ENCODE measurements around the gene OLR1. TPM values are rescaled to one million over a fixed set of nuclear protein-coding genes. Genes with fewer than 3 reads are reported as not detected.
A peak's percentile ranks its signal among the peaks of the same experiment; 100 is the strongest.

OLR1 gene
- total RNA-seq, 1 donor from 2014 or later: 0.98 TPM

- H3K36me3 Mint-ChIP-seq (ENCODE audit: low read depth, unreplicated experiment): no peaks in the 10 kb centered on the region
- FAIRE-seq: no peak
Measured at GRCh38 chr12:10186299-10186698, 14.4 kb upstream of the OLR1 start.

DNA sequence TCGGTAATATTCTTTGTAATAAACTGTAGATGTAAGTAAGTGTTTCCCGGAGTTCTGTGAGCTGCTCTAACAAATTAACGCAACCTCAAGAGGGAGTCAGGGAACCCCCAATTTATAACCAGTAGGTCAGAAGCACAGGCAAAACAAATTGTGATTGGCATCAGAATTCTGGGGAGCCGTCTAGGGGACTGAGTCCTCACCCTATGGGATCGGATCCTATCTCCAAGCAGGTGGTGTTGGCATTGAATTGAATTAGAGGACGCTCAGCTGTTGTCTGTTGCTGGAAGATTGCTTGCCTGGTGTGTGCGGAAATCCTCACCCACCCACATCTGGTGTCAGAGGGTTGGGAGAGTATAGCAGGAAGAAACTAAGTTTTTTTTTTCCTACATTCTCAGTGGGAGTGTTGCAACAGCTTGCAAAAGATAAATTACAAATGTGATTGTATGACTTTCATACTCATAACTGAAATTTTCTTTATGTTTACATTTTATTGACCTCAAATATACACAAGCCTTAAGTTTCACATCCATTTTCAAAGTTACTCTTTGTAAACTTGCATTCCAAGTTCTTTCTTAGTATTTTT lies 12.4 kb upstream of the OLR1 start:
- no peak overlapping the region for H2AFZ ChIP-seq (ENCODE audit: low read depth, low read length)
- H3K27me3 Mint-ChIP-seq (ENCODE audit: low read depth, unreplicated experiment): no peaks in the 10 kb centered on the region
- no peak overlapping the region for H3K4me2 ChIP-seq (ENCODE audit: low read length)
- H3K4me3 Mint-ChIP-seq (ENCODE audit: unreplicated experiment): no peak overlapping the region
- no peak overlapping the region for H3K27ac ChIP-seq (ENCODE audit: low read depth, low read length)
- H3K36me3 Mint-ChIP-seq (ENCODE audit: low read depth, unreplicated experiment): no peaks in the 10 kb centered on the region
- H3K27ac Mint-ChIP-seq (ENCODE audit: unreplicated experiment): no peak overlapping the region
- H3K4me1 ChIP-seq (ENCODE audit: insufficient read depth, low read length): peaks cover 3% of the 10 kb centered on the region
- H3K9ac ChIP-seq (ENCODE audit: low read length): no peak overlapping the region
- no peak for TF ChIP-seq EZH2 (IDR thresholded peaks at IDR 0.05; ENCODE audit: insufficient read depth, low read length)
- TF ChIP-seq, protein P1, sequence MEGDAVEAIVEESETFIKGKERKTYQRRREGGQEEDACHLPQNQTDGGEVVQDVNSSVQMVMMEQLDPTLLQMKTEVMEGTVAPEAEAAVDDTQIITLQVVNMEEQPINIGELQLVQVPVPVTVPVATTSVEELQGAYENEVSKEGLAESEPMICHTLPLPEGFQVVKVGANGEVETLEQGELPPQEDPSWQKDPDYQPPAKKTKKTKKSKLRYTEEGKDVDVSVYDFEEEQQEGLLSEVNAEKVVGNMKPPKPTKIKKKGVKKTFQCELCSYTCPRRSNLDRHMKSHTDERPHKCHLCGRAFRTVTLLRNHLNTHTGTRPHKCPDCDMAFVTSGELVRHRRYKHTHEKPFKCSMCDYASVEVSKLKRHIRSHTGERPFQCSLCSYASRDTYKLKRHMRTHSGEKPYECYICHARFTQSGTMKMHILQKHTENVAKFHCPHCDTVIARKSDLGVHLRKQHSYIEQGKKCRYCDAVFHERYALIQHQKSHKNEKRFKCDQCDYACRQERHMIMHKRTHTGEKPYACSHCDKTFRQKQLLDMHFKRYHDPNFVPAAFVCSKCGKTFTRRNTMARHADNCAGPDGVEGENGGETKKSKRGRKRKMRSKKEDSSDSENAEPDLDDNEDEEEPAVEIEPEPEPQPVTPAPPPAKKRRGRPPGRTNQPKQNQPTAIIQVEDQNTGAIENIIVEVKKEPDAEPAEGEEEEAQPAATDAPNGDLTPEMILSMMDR (IDR thresholded peaks at IDR 0.05; ENCODE audit: insufficient read depth, low read depth, low read length): no peak
- no peaks in the 10 kb centered on the region for H3K9me3 Mint-ChIP-seq (ENCODE audit: unreplicated experiment)
- H3K36me3 ChIP-seq (ENCODE audit: insufficient read depth, low read length): no peaks in the 10 kb centered on the region
- DNase-seq (ENCODE audit: low read depth) (no peak), FAIRE-seq (no peak)
- no peak overlapping the region for H3K4me3 ChIP-seq (ENCODE audit: insufficient read depth, low read depth, low read length)
- H3K9me3 ChIP-seq (ENCODE audit: insufficient read depth, low read depth, low read length): no peaks in the 10 kb centered on the region
- H3K27me3 ChIP-seq (ENCODE audit: insufficient read depth, low read length): no peaks in the 10 kb centered on the region
- no peaks in the 10 kb centered on the region for H3K79me2 ChIP-seq (ENCODE audit: insufficient read depth, low read length)
- H3K4me1 Mint-ChIP-seq (ENCODE audit: low read depth, unreplicated experiment): peaks cover 7% of the 10 kb centered on the region
- no peaks in the 10 kb centered on the region for H4K20me1 ChIP-seq (ENCODE audit: insufficient read depth, low read length)

More at GRCh38 chr12:10186299-10186698, 14.4 kb upstream of the OLR1 start:
- Mint-ChIP-seq H3K4me1 (ENCODE audit: low read depth, unreplicated experiment) (peaks cover 10% of the 10 kb centered on the region), H3K27me3 (ENCODE audit: low read depth, unreplicated experiment) (no peaks in the 10 kb centered on the region), H3K9me3 (ENCODE audit: unreplicated experiment) (no peaks in the 10 kb centered on the region), H3K27ac (ENCODE audit: unreplicated experiment) (no peak overlapping the region), H3K4me3 (ENCODE audit: unreplicated experiment) (no peak overlapping the region)
- no peak overlapping the region for H3K4me2 ChIP-seq (ENCODE audit: low read length)
- H4K20me1 ChIP-seq (ENCODE audit: insufficient read depth, low read length): no peaks in the 10 kb centered on the region
- DNase-seq (ENCODE audit: low read depth): no peak
- no peak overlapping the region for H3K4me3 ChIP-seq (ENCODE audit: insufficient read depth, low read depth, low read length)
- no peak overlapping the region for H3K9ac ChIP-seq (ENCODE audit: low read length)
- H3K4me1 ChIP-seq (ENCODE audit: insufficient read depth, low read length): peaks cover under 1% of the 10 kb centered on the region
- H3K36me3 ChIP-seq (ENCODE audit: insufficient read depth, low read length): no peaks in the 10 kb centered on the region
- H3K9me3 ChIP-seq (ENCODE audit: insufficient read depth, low read depth, low read length): no peaks in the 10 kb centered on the region
- H3K79me2 ChIP-seq (ENCODE audit: insufficient read depth, low read length): no peaks in the 10 kb centered on the region
- TF ChIP-seq, protein P1 (IDR thresholded peaks at IDR 0.05; ENCODE audit: insufficient read depth, low read depth, low read length): no peak
- no peak for TF ChIP-seq EZH2 (IDR thresholded peaks at IDR 0.05; ENCODE audit: insufficient read depth, low read length)
- H3K27me3 ChIP-seq (ENCODE audit: insufficient read depth, low read length): no peaks in the 10 kb centered on the region
- no peak overlapping the region for H3K27ac ChIP-seq (ENCODE audit: low read depth, low read length)
- no peak overlapping the region for H2AFZ ChIP-seq (ENCODE audit: low read depth, low read length)

DNA sequence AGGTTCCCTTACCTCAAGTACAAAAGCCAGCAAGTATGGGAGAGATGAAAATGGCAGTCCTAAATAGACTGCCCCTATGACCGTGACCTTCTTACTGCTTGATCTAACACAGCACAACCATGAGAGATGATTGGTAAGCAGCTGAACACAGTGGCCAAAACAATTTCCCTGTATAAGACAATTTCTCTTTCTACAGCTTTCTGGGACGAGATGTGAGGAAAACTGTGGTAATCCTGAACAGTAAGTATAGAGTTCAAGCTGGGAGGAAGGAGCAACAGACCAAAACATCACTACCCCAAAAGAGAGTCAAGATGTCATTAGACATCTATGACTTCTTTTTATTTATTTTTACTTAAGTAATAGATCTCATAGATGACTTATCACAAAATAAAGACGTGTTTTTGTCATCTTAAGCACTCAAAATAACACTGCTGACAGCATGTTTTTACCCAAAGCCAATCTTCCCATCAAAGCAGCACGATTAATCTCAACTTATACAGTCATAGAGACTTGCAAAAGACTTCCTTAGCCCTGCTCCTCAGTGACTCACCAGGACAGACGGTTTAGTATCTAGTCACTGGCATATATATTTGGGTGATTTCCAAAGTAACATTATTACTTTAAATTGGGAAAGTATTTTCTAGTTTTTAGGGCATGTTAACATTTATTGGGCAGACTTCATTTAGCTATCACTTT lies 10.6 kb upstream of the OLR1 start:
- Mint-ChIP-seq H3K4me1 (ENCODE audit: low read depth, unreplicated experiment) (peaks cover 7% of the 10 kb centered on the region), H3K4me3 (ENCODE audit: unreplicated experiment) (no peak overlapping the region), H3K27ac (ENCODE audit: unreplicated experiment) (no peak overlapping the region), H3K9me3 (ENCODE audit: unreplicated experiment) (no peaks in the 10 kb centered on the region), H3K36me3 (ENCODE audit: low read depth, unreplicated experiment) (no peaks in the 10 kb centered on the region), H3K27me3 (ENCODE audit: low read depth, unreplicated experiment) (no peaks in the 10 kb centered on the region)
- Histone ChIP-seq H3K4me2 (ENCODE audit: low read length) (no peak overlapping the region), H3K36me3 (ENCODE audit: insufficient read depth, low read length) (no peaks in the 10 kb centered on the region), H3K27me3 (ENCODE audit: insufficient read depth, low read length) (no peaks in the 10 kb centered on the region), H4K20me1 (ENCODE audit: insufficient read depth, low read length) (no peaks in the 10 kb centered on the region), H2AFZ (ENCODE audit: low read depth, low read length) (no peak overlapping the region), H3K79me2 (ENCODE audit: insufficient read depth, low read length) (no peaks in the 10 kb centered on the region), H3K9me3 (ENCODE audit: insufficient read depth, low read depth, low read length) (no peaks in the 10 kb centered on the region), H3K27ac (ENCODE audit: low read depth, low read length) (no peak overlapping the region), H3K4me1 (ENCODE audit: insufficient read depth, low read length) (peaks cover 3% of the 10 kb centered on the region), H3K9ac (ENCODE audit: low read length) (no peak overlapping the region), H3K4me3 (ENCODE audit: insufficient read depth, low read depth, low read length) (no peak overlapping the region)
- peak; percentile 39 for FAIRE-seq
- DNase-seq (ENCODE audit: low read depth): peak; percentile 31
- TF ChIP-seq, protein P1 (IDR thresholded peaks at IDR 0.05; ENCODE audit: insufficient read depth, low read depth, low read length): no peak
- TF ChIP-seq EZH2 (IDR thresholded peaks at IDR 0.05; ENCODE audit: insufficient read depth, low read length): no peak
